ENCODE measurements around the gene RHBDL2. TPM values are rescaled to one million over a fixed set of nuclear protein-coding genes. Genes with fewer than 3 reads are reported as not detected.
"Not testable (repeated sequence)": the region's sequence is repeated elsewhere in the genome, so short reads cannot be mapped to it uniquely, and the experiment has no call there.

The RHBDL2 gene
- total RNA-seq, 2 donors from 2014 or later = 0.15 TPM; not detected in 1

DNA sequence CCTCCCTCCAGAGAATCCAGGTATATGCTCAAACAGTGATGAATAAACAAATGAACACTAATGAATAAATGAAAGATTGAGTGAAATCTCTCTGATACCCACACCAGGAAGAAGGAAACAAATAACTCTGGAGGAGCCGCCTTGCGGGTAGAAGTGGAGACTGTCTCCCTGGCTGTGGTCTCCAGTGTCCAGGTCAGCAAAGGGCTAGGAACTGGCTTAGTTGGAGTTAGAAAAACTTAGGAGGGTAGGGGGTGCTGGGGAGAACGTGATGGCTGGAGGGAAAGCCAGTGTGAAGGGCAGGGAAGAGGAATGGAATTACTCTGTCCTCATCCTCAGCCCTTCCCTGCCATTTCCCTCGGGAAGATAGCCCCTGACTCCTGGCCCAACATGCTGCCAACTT, 537 bp downstream of the RHBDL2 start:
- DNase-seq (no peak), ATAC-seq (peak in 1 of 2 donors; percentile 33)
- intact Hi-C loops (cut with DNase I) = no loop called here

DNA sequence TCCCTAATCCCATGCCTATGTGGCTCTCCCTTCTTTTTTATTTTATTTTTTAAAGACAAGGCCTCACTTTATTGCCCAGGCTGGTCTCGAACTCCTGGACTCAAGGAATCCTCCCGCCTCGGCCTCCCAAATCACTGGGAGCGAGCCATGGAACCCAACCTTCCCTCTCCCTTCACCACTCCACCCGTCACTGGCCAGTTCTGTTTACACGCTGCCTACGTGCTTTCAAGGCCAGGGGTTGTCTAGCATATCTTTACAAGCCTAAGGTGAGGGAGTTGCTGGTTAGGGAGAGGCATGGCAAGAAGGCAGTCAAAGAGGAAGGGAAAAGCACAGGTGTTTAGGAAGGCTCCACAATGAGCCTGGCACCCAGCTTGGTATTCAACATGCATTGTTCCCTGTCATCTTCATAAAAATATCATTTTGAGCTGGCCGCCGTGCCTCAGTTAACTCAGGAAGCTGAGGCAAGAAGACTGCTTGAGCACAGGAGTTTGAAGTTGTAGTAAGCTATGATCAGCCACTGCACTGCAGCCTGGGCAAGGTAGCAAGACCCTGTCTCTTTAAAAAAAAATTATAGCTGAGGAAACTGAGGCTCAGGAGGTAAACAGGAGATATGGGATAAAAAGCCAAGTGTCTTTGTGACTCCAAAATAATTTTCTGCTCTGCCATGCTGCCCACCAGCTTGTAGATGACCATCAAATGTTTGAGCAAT, 1.1 kb downstream of the RHBDL2 start:
- no peak for DNase-seq
- no peak for ATAC-seq
- intact Hi-C loops (cut with DNase I) = no loop called here

DNA sequence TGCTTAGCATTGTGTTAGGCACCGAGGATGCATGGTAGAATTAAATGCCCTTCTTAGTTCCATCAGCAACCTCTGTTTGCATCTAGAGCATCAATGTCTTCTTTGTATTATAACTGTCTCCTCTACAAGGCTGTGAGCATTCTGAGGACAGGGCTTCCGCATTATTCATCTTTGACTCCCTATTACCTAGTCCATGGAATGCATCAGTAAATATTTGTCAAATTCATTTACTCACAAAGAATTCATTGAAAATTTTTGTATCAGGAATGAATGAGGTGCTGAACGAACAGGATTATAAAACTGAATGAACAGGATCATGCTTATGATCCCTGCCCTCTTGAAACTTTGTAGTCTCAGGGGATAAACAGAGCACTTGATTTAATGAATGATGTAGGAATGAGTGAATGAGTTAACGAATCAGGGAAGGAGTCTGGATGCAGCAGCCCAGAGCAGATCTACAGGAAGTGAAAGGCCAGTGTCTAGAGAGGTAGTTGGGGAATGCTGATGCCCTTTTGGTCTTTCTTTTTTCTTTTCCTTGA, 2.8 kb downstream of the RHBDL2 start:
- intact Hi-C loops (cut with DNase I) = no loop called here
- no peak for ATAC-seq

DNA sequence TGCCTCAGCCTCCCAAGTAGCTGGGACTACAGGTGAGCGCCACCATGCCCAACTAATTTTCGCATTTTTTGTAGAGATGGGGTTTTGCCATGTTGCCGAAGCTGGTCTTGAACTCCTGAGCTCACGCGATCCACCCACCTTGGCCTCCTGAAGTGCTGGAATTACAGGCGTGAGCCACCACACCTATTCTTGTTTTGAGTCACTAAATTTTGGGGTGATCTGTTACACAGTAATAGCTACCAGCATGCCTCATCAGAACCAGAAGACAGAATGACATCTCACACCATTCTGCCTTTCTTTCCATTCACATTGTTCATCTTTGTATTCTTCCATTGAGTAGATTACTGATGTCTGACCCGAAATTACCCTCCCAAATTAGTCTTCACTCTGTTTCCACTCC, 9.1 kb downstream of the RHBDL2 start:
- no peak for ATAC-seq
- no peak for DNase-seq
- intact Hi-C loops (cut with DNase I) = no loop called here

More for the DNA sequence above, 2.8 kb downstream of the RHBDL2 start:
- no peak for DNase-seq

DNA sequence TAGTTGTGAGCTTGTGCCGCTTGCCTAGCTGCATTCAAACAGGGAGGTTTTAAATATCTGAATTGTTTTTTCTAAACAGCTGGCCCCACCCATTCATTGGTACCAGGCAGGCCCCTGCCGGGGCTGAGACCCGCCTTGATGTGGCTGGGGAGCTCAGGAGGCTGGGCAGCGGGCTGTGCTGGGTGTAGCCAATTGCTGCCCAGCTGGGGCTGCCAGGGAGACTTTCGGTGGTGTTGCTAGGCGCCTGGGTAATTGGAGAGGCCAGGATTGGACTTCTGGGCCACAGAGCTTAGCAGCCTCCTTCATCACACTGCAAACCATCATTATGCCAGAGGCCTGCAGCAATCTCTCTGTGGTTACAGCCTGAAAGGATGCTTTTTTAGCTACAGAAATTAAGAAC, 12.2 kb downstream of the RHBDL2 start:
- intact Hi-C loops (cut with DNase I) = no loop called here
- DNase-seq (no peak), ATAC-seq (peak; percentile 38 to 97)

DNA sequence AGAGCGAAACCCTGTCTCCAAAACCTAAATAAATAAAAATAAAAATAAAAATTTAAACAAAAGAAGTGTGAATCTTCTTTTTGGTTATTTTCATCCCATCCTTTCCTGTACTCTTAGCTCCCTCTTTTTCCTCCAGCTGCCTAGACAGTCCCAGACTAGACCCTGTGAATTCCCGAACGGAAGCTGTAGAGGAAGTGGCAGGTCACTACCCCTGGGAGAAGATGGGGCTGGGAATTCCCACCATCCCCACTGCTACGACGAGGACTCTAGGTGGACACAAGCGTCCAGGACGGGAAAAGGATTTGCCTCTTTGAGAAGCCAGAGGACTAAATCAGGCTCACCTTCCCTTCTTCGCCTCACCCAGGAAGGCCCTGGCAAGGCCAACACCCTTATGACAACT, 12.6 kb downstream of the RHBDL2 start:
- peak in 1 of 2 donors; percentile 56 for ATAC-seq
- DNase-seq = no peak
- intact Hi-C loops (cut with DNase I) = no loop called here

DNA sequence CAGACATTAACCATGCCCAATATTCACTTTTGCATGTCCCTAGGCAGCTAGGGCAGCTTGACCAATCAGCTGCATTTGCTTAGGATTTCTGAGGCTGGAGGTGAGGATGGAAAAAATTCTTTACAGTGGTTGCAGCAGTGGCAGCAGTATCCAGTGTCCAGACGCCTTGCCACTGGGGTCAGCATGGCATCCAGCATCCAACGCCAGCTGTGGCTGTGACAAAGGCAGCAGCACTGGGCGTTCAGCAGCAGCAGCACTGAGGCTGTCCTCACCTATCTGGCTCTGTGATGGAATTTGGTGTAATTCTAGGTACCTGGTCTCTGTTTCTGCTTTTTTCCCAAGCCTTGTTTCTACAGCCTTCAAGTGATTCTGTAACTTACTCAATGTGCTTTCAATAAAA, 15.5 kb downstream of the RHBDL2 start:
- DNase-seq = no peak
- ATAC-seq = no peak
- intact Hi-C loops (cut with DNase I) = no loop called here

DNA sequence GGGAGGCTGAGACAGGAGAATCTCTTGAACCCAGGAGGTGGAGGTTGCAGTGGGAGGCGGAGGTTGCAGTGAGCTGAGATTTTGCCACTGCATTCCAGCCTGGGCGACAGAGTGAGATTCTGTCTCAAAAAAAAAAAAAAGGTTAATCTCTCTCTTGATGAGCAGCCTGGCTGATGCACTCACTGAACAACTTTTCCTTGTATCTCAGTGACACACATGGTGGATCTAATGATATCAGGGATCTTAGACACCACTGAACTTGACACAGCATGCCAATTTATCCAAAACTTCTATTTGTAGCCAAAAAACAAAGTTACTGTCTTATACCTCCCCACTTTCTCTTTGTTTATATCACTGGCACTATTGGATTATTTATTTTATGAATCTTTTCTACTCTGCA, 16.2 kb downstream of the RHBDL2 start:
- intact Hi-C loops (cut with DNase I) = no loop called here
- ATAC-seq (no peak), DNase-seq (no peak)

DNA sequence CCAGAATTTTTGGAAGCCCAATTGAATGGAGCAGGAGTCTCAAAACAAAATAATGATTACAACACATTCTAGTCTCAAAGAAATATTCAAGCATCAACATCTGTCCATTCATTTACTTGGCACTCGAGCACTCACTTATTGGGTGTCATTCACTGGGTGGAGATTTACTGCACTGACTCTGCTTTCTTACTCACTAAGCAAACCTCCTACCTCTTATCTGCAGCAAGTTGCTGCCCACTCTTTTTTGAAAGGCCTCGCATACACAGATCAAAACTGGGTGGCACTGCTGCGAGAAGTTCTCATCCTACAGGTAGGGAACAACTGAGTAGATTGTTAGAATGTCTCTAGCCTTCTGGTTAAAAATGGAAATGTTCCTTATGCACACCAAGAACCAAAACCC, 18.0 kb downstream of the RHBDL2 start:
- peak in 1 of 2 donors; percentile 92 for ATAC-seq
- intact Hi-C loops (cut with DNase I) = no loop called here
- no peak for DNase-seq

DNA sequence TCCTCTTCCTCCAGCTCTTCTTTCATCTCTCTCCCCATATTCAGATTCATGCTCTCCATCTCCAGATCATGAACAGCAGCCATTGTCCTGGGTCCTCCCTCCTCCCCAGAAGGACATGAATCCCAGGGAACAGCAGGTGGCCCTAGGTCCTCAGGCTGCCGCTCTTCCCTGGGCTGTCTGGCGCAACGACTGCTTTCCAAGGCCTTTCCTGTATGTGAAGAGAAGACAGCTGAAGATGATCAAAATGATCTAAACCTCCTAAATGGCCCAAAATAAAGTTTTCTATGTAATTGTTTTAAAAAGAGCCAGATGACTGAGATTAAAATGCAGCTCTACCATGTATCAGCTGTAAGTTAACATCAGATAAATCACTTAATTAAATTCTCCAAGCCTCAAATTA, 22.5 kb downstream of the RHBDL2 start:
- intact Hi-C loops (cut with DNase I) = no loop called here
- ATAC-seq = no peak

DNA sequence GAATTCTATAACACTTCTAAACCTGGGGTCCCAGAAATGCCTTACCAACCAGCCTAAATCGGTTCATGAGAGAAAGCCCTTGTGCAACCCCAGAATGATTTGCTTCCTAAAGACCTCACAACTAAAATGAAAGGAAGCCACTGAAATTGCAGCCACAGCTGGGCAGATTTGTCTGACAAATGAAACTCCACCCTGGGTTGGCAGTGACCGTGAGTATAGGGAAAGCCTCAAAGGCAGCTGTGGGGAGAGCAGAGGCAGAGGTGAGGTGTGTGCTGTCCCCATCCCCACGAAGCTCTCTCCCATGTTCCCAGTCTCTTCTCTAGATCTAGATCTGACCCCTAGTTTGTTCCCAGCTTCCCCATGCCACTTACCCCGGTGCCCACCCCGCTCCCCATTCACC, 23.1 kb downstream of the RHBDL2 start:
- ATAC-seq (no peak), DNase-seq (no peak)
- intact Hi-C loops (cut with DNase I) = no loop called here

More for the DNA sequence above, 22.5 kb downstream of the RHBDL2 start:
- no peak for DNase-seq

DNA sequence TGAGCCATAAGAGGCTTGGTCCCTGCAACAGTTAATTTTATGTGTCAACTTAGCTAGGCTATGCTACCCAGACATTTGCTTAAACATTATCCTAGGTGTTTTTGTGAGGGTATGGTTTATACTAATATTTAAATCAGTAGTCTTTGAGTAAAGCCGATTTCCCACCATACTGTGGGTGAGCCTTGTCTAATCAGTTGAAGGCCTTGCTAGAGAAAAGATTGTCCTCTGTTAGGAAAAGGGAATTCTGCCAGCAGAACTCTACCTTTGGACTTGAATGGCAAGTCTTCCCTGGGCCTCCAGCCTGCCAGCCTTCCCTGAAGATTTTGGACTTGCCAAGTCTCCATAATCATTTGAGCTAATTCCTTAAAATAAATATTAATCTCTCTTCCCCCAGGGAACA, 23.9 kb downstream of the RHBDL2 start:
- ATAC-seq (no peak), DNase-seq (no peak)
- intact Hi-C loops (cut with DNase I) = no loop called here

DNA sequence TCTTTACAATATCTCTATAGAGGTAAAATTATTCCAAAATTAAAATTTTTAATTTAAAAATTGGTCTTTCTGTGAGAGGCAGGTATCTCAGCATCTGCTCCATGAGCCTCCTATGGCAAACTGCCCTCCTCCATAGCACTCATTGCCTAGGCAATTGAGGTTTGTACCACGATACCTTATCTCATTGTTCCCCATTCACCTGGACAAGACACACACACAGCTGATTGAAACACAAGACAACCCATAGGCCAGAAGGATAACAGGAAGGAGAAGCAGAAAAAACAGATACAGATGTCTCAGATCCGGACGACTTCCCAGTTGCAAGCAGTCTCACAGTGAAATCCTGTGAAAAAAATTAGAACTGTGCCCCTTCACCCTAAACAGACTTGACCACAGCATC, 24.3 kb downstream of the RHBDL2 start:
- no peak for ATAC-seq
- no peak for DNase-seq
- intact Hi-C loops (cut with DNase I) = no loop called here

DNA sequence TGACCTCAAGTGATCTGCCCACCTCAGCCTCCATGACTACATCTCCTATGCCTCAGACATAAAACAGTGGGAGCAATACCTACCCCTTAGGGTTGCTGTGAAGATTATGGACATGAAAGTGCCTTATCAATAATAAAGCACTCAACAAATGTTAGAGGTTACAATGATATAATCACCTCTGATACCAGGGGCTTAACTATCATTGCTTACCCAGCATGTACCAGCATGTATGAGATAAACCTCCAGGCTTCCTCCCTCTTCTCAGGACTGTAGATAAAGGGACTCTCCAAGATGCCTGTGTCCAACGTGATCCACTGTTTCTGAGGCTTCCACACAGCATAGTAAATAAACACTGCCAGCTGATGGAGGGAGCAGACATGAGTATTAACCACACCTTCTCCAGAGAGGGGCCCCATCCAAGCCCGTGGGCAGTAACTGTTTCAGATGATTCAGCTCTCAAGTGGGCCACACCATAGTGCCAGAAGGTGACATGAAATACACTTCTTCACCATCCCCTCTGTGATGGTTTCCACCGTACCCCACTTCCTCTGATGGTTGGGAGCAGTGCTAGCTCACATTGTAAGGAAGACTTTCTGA, 26.2 kb downstream of the RHBDL2 start:
- ATAC-seq (no peak), DNase-seq (no peak)
- intact Hi-C loops (cut with DNase I) = no loop called here

DNA sequence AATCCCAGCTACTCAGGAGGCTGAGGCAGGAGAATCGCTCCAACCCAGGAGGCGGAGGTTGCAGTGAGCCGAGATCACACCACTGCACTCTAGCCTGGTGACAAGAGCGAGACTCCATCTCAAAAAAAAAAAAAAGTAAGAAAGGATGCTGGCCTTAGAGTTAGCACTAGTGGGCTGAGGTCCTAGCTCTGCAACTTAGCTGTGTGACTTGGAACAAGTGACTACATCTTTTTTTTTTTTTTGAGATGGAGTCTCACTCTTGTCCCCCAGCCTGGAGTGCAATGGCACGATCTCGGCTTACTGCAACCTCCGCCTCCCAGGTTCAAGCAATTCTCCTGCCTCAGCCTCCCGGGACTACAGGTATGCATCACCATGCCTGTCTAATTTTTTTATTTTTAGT, 26.7 kb downstream of the RHBDL2 start:
- intact Hi-C loops (cut with DNase I); DNase-seq; ATAC-seq: not testable (repeated sequence)

DNA sequence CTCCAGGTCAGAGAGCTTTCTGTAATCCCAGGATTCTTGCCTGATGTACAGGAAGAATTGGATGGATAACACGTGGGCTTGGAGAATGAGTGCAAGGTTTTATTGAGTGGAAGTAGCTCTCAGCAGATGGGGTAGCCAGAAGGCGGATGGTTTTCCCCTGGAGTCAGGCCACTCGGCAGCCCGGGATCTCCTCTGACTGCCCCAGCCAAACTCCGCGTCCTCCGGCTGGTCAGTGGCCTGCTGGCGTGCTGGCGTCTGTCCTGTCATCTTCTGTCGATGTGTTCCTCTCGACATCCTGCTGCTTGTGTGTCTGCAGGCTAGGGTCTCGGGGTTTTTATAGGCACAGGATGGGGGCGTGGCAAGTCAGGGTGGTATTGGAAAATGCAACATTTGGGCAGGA, 32.8 kb downstream of the RHBDL2 start:
- intact Hi-C loops (cut with DNase I) = no loop called here
- ATAC-seq (no peak), DNase-seq (no peak)

DNA sequence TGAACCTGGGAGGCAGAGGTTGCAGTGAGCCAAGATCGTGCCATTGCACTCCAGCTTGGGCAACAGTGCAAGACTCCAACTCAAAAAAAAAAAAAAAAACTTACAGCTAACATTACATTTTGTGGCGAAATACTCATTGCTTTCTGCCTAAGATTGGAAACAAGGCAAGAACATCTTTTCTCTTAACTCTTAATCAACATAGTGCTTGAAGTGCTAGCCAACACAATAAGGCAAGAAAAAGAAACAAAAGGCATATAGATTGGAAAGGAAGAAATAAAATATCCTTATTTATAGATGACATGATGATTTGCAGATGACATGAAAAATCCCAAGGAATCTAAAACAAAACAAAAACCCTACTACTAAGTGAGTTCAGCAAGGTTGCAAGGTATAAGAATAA, 35.6 kb downstream of the RHBDL2 start:
- ATAC-seq (no peak), DNase-seq (no peak)
- intact Hi-C loops (cut with DNase I) = no loop called here

DNA sequence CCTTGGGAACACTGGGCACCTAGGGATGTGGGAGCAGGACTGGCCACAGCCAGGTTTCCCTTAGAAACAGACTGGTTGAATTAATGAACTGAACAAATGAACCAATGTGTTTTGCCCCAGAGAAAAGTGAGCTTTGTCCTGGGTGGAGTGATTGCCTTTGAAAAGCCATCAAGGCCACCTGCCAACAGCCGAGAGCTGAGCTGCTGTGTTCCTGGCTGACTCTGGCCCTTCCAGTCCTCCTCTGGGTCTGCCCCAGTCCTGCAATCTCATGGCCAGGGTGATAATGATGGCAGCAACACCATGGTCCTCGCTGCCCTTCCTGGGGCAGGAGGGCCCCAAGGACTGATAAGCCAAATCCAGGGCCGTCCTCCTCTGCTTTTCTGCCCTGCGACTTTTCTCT, 42.1 kb downstream of the RHBDL2 start:
- DNase-seq (no peak), ATAC-seq (peak in 1 of 2 donors; percentile 30)
- intact Hi-C loops (cut with DNase I) = no loop called here

DNA sequence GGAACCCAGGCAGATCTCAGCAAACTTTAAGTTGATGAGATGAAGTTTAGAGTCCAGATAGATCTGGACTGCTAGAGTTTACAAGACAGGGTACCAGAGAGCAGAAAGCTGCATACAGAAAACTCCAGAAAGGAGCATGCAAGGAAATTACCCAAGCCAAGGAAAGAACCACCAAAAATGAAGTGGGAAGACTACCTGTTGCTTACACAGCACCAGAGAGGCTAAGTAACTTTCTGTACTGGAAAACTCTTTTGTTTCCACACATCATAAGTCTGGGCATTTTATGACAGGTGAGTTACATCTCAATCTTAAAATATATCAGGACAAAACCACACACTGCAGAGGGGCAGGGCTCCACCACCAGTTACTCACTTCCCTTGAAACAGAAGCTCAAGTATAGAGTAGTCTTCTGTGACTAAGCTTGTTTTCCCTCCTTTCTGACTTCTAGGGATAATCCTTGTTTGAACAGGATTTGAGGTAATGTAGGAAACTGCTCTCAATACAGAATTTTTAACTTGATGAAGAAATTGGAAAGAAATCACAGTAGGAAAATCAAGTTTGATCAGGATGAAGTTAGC, 42.9 kb downstream of the RHBDL2 start:
- DNase-seq (no peak), ATAC-seq (no peak)
- intact Hi-C loops (cut with DNase I) = no loop called here

DNA sequence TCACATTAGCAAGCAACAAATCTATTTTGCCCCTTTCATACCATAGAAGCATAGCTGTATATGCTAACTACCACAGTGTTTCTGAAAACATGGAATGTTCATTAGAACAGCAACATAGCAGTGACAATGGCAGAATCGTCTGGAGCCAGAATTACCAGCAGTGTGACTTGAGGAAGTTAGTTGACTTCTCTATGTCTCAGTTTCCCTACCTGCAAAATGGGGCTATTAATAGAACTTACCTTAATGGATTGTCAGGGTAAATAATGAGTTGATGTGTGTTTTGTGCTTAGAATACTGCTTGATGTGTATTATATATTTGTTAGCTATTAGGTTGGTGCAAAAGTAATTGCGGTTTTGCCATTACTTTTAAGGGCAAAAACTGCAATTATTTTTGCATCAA, 45.5 kb downstream of the RHBDL2 start:
- DNase-seq = no peak
- intact Hi-C loops (cut with DNase I) = no loop called here
- ATAC-seq = no peak

DNA sequence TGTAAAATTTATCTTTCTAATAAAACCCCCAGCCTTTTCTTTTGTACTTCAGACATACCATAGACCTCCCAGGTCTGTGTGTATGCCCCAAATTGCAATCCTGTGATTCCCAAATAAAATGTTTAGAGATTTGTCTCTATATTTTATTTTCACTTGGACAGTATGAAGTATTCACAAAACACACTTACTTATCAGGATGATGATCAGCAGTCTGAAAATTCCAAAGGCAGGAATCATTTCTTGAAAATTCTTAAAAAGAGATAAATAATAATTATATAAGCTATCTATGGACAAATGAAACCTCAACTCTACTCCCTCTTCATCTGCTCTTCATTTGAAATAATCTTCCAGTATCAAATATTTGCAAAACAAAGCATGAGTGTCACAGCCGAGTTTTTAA, 48.7 kb downstream of the RHBDL2 start:
- DNase-seq = no peak

More for the DNA sequence above, 48.7 kb downstream of the RHBDL2 start:
- intact Hi-C loops (cut with DNase I) = no loop called here
- ATAC-seq = no peak
